Hepatocyte (in vitro differentiated cells): Measurements from ENCODE around the gene PKDREJ.

Experiments used
- CTCF ChIP-seq: fragments of 200-600 bp; sonication (generic); IDR thresholded peaks from 2 replicates; pipeline ENCODE4 v1.5.1; 2016; ENCODE audit warnings: antibody characterized with exemption, mild to moderate bottlenecking; ENCODE audit not compliant: poor library complexity
- EZH2 ChIP-seq: fragments of 200-600 bp; sonication (generic); IDR thresholded peaks from 2 replicates; pipeline ENCODE4 v1.6.1; 2016; ENCODE audit warnings: antibody characterized with exemption, mild to moderate bottlenecking, borderline replicate concordance
- EZH2phosphoT487 ChIP-seq: fragments of 200-600 bp; sonication (generic); IDR thresholded peaks from one replicate; pipeline ENCODE4 v1.6.1; 2018; ENCODE audit warnings: antibody characterized with exemption, mild to moderate bottlenecking, low read depth, moderate library complexity; ENCODE audit not compliant: unreplicated experiment, severe bottlenecking

GRCh38 chr22:46233231-46233630 is 29.9 kb downstream of the PKDREJ start:
- no peak for TF ChIP-seq CTCF
- no peak for TF ChIP-seq EZH2
- TF ChIP-seq EZH2phosphoT487: no peak
